Stomach (tissue), 9 donors: ENCODE data around the gene PXYLP1. TPM values are rescaled to one million over a fixed set of nuclear protein-coding genes. Genes with fewer than 3 reads are reported as not detected.

ENCODE experiments used
- DNase-seq, 2 donors: peaks; one replicate each; pipeline versions ENCODE4 v3.0.0 to v3.0.0-alpha.2; 2013 to 2019
- H3K27ac ChIP-seq, 5 donors: fragments of 200-600 bp in 4 of 5; sonication (generic) in 4 of 5; one replicate each; pipeline ENCODE4 v1.5.1; 2013 to 2019; ENCODE audit warnings: mild to moderate bottlenecking in 1 of 5, moderate library complexity in 1 of 5
- H3K27me3 ChIP-seq, 3 donors: fragments of 200-600 bp; sonication (generic); one replicate each; pipeline ENCODE4 v1.5.1; 2017 to 2019; ENCODE audit warnings: mixed run types in 1 of 3
- H3K36me3 ChIP-seq, 4 donors: fragments of 200-600 bp; sonication (generic); 1 replicate in 3 of 4; 2 replicates in 1 of 4; pipeline ENCODE4 v1.5.1; 2016 to 2019
- H3K4me1 ChIP-seq, 4 donors: fragments of 200-600 bp; sonication (generic); one replicate each; pipeline ENCODE4 v1.5.1; 2016 to 2019
- H3K4me3 ChIP-seq, 4 donors: fragments of 200-600 bp; sonication (generic) in 3 of 4; one replicate each; pipeline ENCODE4 v1.5.1; 2016 to 2019; ENCODE audit warnings: mild to moderate bottlenecking in 1 of 4
- H3K9me3 ChIP-seq, 4 donors: fragments of 200-600 bp; sonication (generic); one replicate each; pipeline ENCODE4 v1.5.1; 2016 to 2019
- EP300 ChIP-seq: sonication (generic); formaldehyde crosslinking; IDR thresholded peaks from one replicate; pipeline ENCODE4 v1.6.1; 2017; ENCODE audit warnings: antibody characterized with exemption
- POLR2A ChIP-seq, 4 donors: fragments of 450-650 bp; IDR thresholded peaks; one replicate each; pipeline ENCODE4 v1.6.1; 2016; ENCODE audit warnings: antibody characterized with exemption in 4 of 4, control low read depth in 2 of 4, mild to moderate bottlenecking in 1 of 4, moderate library complexity in 1 of 4
- POLR2AphosphoS5 ChIP-seq, 3 donors: sonication (generic); formaldehyde crosslinking; IDR thresholded peaks; one replicate each; pipeline ENCODE4 v1.6.1; 2016; ENCODE audit warnings: antibody characterized with exemption in 3 of 3
- WGBS, 5 donors: extraction: QIAGEN DNeasy Blood & Tissue Kit in 3 of 5; methylation state at CpG; one replicate each; pipeline versions ENCODE4 v1.1.5 to v1.1.7; 2013 to 2018; 5-methylcytosine and 5-hydroxymethylcytosine counted together
- intact Hi-C: fragments of 100-400 bp; cut with DNase I; formaldehyde crosslinking; loops from one replicate; pipeline ENCODE4 v1.15.1; 2023; ENCODE audit warnings: low total_unique reads
- polyA plus RNA-seq, 3 donors: library from polyadenylated mRNA; stranded (reverse); fragments of 200-250 nt; gene quantifications; one replicate each; pipeline ENCODE4 v1.2.3, GENCODE V29; 2013
- total RNA-seq, 5 donors: library from RNA; depleted of rRNA; stranded (reverse); fragments of >200 nt; gene quantifications; one replicate each; pipeline versions ENCODE4 v1.1.0 to v1.2.3, GENCODE V29; 2014 to 2016
- TF ChIP-seq, protein P1 (sequence below), 7 experiments: fragments of 450-650 bp in 4 of 7; fragments of 200-600 bp in 3 of 7; sonication (generic) in 3 of 7; IDR thresholded peaks; one replicate each; pipeline ENCODE4 v1.5.1; 2016 to 2019; ENCODE audit warnings: antibody characterized with exemption in 7 of 7, control low read depth in 2 of 7, mild to moderate bottlenecking in 1 of 7
- donor health status: healthy with polysubstance abuse.
- donor health status: Bipolar disorder and iron deficiency.
- donor health status: healthy.

The PXYLP1 gene
- total and polyA plus RNA-seq, 8 donors = 0.58 to 24.8 (median 3.8) TPM

DNA sequence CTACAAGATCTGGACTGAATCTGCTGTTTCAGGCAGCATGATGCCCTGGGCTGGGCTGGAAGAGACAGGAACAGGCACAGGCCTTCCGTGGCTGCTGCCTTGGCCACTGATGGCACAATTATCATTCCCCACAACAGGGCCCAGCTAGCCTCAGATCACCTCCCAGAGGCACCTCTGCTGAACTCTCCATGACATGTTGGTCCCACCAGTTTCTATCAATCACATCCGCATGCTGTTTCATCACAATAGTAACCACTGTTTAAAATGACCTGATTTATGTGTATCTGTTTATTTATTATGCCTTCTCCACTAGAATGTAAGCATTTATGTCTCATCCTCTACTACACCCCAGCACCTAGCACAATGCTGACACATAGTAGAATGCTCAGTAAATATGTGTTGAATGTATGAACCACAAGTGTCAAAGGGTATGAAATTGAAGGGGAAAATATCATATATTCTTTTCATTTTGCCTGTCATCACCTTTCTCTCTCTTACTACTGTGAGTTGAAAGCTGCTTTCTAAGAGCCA, 104.0 kb downstream of the PXYLP1 start:
- no peak overlapping the region for H3K27ac ChIP-seq
- H3K27me3 ChIP-seq = no peaks in the 10 kb centered on the region
- TF ChIP-seq EP300 (no peak), POLR2A (IDR thresholded peaks at IDR 0.05) (no peak)
- no peak for DNase-seq
- H3K36me3 ChIP-seq = no peaks in the 10 kb centered on the region
- H3K4me3 ChIP-seq = no peak overlapping the region
- H3K4me1 ChIP-seq = no peaks in the 10 kb centered on the region
- WGBS, 5 donors = 87 to 92% (median 87%) methylated on average over 2 of the region's 2 CpGs
- intact Hi-C loops = no loop called here
- H3K9me3 ChIP-seq = no peaks in the 10 kb centered on the region

DNA sequence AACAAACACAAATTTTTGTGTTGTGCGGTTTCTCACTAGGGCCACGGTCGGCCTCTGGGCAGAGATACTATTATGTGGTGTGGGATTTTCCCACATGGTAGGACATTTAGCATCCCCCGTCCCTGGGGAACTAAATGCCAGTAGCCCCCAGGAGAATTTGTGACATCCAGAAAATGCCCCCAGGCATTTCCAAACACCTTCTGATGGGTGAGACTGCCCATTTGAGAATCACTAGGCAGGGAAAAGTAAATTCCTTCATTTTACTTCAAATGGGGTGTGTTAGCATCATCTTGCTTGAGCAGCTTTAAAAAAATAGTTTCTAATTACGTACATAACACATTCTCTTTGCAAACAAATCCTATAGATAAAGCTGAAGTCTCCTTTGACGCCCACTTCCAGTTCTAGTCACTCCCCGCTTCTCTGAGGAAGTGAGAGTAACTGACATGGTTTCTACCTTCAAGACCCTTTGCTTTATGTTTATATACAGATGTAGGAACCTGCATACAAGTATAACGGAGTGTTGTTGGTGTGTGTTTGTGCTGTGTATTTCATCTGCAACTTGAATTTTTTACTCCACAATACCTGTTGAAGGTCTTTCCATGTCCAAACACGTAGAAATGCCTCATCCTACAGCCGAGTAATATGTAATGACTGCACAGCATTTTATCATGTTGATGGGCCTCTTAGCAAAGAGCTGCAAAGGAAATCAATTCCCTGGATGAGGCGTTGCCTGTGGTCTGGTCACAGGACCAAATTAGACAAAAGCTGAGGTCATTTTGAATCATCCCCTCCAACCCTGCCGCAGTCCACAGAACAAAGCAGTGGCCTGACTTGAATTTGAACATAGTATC, 105.3 kb downstream of the PXYLP1 start:
- Histone ChIP-seq H3K27ac (no peak overlapping the region), H3K4me3 (no peak overlapping the region), H3K36me3 (no peaks in the 10 kb centered on the region), H3K9me3 (no peaks in the 10 kb centered on the region), H3K4me1 (no peaks in the 10 kb centered on the region), H3K27me3 (no peaks in the 10 kb centered on the region)
- WGBS, 5 donors = 61 to 71% (median 66%) methylated on average over 12 of the region's 12 CpGs
- peak in 1 of 2 donors; percentile 57 for DNase-seq
- TF ChIP-seq POLR2A (IDR thresholded peaks at IDR 0.05) (no peak), EP300 (no peak), POLR2AphosphoS5 (IDR thresholded peaks at IDR 0.05) (no peak)
- TF ChIP-seq, protein P1, sequence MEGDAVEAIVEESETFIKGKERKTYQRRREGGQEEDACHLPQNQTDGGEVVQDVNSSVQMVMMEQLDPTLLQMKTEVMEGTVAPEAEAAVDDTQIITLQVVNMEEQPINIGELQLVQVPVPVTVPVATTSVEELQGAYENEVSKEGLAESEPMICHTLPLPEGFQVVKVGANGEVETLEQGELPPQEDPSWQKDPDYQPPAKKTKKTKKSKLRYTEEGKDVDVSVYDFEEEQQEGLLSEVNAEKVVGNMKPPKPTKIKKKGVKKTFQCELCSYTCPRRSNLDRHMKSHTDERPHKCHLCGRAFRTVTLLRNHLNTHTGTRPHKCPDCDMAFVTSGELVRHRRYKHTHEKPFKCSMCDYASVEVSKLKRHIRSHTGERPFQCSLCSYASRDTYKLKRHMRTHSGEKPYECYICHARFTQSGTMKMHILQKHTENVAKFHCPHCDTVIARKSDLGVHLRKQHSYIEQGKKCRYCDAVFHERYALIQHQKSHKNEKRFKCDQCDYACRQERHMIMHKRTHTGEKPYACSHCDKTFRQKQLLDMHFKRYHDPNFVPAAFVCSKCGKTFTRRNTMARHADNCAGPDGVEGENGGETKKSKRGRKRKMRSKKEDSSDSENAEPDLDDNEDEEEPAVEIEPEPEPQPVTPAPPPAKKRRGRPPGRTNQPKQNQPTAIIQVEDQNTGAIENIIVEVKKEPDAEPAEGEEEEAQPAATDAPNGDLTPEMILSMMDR (IDR thresholded peaks at IDR 0.05) = no peak
- intact Hi-C loops = no loop called here

DNA sequence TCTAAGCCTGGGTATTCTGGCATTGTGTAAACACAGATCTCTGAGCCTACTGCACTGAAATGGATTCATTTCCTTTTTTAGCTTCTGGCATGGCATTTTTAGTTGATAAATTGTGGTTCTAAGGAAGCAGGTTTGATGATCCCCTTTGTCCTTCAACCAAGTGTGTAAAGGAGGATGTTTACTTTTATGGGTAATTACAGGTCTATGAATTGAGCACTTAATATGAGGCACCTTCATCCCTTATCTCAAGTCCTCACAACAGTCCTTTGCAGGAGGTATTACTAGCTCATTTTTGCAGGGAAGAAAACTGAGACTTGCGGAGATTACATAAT, 105.9 kb downstream of the PXYLP1 start:
- Histone ChIP-seq H3K27ac (no peak overlapping the region), H3K36me3 (no peaks in the 10 kb centered on the region), H3K4me1 (no peaks in the 10 kb centered on the region), H3K4me3 (no peak overlapping the region), H3K27me3 (no peaks in the 10 kb centered on the region), H3K9me3 (no peaks in the 10 kb centered on the region)
- 74 to 89% (median 84%) methylated on average over 1 of the region's 1 CpG for WGBS, 5 donors
- intact Hi-C loops = no loop called here
- DNase-seq = no peak
- no peak for TF ChIP-seq POLR2AphosphoS5 (IDR thresholded peaks at IDR 0.05)
- TF ChIP-seq, protein P1 (IDR thresholded peaks at IDR 0.05) = no peak
- no peak for TF ChIP-seq EP300
- TF ChIP-seq POLR2A (IDR thresholded peaks at IDR 0.05) = no peak

DNA sequence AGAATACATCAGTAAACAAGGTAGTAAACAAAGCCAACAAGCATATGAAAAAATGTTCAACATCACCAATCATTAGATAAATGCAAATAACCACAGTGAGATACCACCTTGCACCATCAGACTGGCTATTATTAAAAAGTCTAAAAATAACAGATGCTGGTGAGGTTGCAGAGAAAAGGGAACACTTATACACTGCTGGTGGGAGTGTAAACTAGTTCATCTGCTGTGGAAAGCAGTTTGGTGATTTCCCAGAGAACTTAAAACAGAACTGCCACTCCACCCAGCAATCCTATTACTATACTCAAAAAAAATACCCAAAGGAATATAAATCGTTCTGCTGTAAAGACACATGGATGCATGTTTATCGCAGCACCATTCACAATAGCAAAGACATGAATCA, 106.4 kb downstream of the PXYLP1 start:
- DNase-seq = no peak
- Histone ChIP-seq H3K4me3 (no peak overlapping the region), H3K36me3 (no peaks in the 10 kb centered on the region), H3K27ac (no peak overlapping the region), H3K9me3 (no peaks in the 10 kb centered on the region), H3K27me3 (no peaks in the 10 kb centered on the region), H3K4me1 (no peaks in the 10 kb centered on the region)
- WGBS, 5 donors = 92 to 100% (median 95%) methylated on average over 2 of the region's 2 CpGs
- intact Hi-C loops = no loop called here
- TF ChIP-seq POLR2A (IDR thresholded peaks at IDR 0.05) = no peak

DNA sequence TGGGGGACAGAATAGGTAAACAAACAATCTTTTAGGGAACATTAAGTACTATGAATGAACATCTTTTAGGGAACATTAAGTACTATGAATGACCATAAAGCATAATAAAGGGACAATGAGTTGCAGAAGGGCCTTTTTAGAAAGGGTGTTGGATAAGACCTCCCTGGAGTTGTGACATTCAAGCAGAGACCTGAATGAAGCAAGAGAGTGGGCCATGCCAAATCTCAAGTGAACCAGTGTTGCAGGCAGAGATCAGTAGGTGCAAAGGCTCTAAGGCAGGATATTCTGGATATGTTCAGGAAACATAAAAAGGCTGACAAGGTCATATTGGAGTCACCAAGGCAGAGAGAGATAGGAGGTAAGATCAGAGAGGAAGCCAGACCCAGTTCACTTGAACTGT, 107.3 kb downstream of the PXYLP1 start:
- no peak for TF ChIP-seq POLR2AphosphoS5 (IDR thresholded peaks at IDR 0.05)
- no peak for TF ChIP-seq EP300
- no peak for TF ChIP-seq POLR2A (IDR thresholded peaks at IDR 0.05)
- TF ChIP-seq, protein P1 (IDR thresholded peaks at IDR 0.05) = no peak
- Histone ChIP-seq H3K4me3 (no peak overlapping the region), H3K27ac (no peak overlapping the region), H3K9me3 (no peaks in the 10 kb centered on the region), H3K36me3 (no peaks in the 10 kb centered on the region), H3K4me1 (no peaks in the 10 kb centered on the region), H3K27me3 (no peaks in the 10 kb centered on the region)
- no peak for DNase-seq
- intact Hi-C loops = no loop called here
